Activated CD8-positive, alpha-beta memory T cell treated with anti-CD3 and anti-CD28 coated beads for 24 hours (primary cell): ENCODE measurements around the gene C6orf15.
"Not testable (repeated sequence)": the region's sequence is repeated elsewhere in the genome, so short reads cannot be mapped to it uniquely, and the experiment has no call there.

Experiments
- DNase-seq: peaks from one replicate; pipeline ENCODE4 v3.0.0-alpha.2; 2020

The C6orf15 gene

DNA sequence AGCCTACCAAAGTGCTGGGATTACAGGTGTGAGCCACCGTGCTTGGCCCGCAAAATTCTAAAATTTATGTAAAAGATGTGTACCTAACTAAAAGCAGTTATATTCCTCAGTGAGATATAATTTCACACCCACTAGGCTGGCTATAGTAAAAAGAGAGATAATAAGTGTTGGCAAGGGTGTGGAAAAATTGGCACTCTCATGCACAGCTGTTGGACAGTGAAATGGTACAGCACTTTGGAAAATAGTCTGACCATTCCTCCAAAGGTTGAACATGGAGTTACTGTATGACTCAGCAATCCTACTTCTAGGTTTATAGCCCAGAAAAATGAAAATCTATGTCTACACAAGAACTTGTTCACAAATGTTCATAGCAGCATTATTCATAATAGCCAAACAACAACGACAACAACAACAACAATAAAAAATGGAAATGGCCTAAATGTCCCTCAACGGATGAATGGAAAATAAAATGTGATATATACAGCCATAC is 13.9 kb downstream of the C6orf15 start:
- DNase-seq: no peak

- DNase-seq: no peak
Observed at GRCh38 chr6:31096656-31097055, 15.7 kb downstream of the C6orf15 start.

DNA sequence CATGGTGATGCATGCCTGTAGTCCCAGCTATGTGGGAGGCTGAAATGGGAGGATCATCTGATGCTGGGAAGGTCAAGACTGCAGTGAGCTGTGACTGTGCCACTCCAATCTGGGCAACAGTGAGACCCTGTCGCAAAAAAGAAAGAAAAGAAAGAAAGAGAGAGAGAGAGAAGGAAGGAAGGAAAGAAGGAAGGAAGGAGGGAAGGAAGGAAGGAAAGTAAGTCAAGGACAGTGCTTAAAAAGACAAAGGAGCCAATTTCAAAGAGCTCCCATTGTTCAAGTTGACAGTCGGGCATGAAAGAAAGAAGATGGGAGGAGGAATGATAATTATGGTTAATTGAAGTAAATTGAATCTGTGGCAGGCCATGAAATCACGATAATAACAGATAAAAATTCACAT is 16.2 kb downstream of the C6orf15 start:
- DNase-seq: no peak

DNA sequence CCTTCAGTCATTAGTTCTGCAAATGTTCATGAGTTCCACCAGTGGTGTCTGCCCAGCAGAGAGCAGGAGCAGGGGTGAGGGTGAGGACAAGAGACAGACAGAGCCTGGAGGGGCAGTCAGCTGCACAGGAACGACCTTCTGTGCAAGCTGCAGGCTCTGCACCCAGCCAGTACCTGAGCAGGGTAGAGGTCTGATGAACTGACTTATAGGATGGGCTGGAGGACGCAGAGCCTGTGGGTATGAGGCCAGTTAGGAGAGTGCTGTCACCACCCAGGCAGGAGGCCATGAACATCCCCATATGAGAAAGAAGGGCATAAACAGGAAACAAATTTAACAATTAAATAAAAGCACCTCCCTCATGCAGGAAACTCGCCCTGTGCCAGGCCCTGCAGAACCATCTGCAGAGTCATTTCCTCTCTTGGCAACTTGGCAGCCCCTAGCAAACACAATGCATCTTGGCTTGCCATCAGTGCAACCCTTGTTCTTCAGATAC is 17.9 kb downstream of the C6orf15 start:
- DNase-seq: peak; percentile 73

DNA sequence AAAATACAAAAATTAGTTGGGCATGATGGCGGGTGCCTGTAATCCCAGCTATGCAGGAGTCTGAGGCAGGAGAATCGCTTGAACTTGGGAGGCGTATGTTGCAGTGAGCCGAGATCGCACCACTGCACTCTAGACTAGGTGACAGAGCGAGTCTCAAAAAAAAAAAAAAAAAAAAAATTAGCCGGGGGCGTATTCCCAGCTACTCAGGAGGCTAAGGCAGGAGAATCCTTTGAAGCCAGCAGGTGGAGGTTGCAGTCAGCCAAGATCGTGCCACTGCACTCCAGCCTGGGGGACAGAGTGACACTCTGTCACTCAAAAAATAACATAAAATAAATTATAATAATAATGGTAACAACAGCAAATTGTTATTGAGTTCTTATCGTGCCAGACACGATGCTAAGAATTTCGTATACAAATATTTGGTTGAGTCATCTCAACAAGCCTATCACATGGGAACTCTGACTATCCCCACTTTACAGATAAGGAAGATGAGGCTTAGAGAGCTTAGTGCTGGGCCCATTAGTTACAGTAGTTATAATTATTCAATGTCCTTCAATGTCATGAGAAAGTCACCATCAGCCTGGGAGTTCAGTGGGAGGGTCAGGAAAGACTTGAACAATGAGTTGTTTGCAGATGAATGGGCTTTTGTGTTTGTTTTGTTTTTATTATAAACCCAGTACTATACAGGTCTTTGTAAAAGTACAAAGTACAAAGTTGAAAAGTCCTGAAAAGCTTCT is 19.4 kb downstream of the C6orf15 start:
- no peak for DNase-seq

- DNase-seq: no peak
Observed at GRCh38 chr6:31092238-31092637, 20.1 kb downstream of the C6orf15 start.

DNA sequence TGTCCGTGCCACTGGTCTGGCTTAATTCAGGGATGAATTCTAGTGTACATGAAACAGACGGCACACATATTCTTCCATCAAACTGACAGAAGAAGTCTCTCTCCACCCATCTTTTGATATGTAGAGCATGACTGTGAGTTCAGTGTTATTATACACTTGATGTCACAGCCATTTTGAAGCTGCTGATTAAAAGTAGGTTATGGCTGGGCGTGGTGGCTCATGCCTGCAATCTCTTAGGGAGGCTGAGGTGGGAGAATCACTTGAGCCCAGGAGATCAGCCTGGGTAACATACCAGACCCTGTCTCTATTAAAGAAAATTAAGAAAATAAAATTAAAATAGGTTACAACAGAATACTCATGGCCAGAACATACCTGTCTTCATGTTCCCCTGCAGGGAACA is 20.7 kb downstream of the C6orf15 start:
- DNase-seq: no peak

- DNase-seq: no peak
Observed at GRCh38 chr6:31090973-31091364, 21.4 kb downstream of the C6orf15 start.

GRCh38 chr6:31090275-31090972 is 22.0 kb downstream of the C6orf15 start:
- DNase-seq: no peak

DNA sequence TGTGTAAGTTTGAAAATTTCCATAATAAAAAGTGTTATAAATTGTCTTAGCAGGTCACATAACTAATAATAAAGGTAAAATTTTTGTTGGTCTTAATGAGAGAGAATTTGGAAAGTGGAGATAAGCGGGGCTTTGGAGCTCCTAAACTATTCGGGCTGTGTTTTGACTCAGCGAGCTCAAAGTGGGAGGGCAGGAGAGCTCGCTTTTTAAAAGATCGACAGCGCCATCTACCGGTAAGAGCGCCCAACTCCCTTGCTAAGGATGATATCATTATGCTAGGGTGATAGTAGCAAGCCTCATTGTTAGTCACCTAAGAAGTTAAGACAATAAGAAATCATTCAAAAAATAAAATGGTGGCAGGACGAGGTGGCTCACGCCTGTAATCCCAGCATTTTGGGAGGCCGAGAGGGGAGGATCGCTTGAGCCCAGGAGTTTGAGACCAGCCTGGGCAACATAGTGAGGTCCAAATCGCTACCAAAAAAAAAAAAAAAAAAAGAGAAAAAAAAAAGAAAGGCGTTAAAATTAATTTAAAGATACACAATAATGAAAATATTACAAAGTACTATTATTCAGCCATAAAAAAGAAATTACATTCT is 24.8 kb downstream of the C6orf15 start:
- DNase-seq: peak; percentile 92

DNA sequence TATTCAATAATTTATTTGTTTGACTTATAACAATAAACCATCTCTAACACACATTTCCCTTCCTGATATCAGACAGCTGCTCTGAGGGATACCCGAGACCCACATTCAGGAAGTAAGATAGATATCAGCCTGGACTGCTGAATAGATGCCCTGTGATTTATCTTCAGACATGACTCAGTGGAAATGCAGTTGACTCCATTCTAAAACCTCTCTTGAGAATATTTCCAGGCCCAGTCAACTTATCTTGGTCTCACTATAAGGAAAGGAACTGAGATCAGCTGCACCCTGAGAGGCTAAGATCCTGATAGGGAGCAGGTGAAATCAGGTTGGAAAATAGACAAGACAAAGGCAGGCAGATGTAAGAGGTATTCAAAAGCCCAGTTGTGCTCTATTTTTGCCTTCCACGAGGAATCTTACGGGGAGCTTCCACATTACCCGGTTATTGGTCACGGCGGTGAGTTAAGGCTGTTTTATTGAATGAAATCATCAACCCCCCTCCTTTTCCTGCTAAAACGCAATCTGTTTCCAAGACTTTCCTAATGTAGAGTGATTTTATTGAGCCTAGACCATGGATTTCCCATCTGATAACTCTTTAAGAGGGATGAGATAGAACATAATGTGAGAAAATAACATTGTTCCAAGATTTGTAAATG is 25.5 kb downstream of the C6orf15 start:
- no peak for DNase-seq

GRCh38 chr6:31083742-31084354 is 28.5 kb downstream of the C6orf15 start:
- peak; percentile 64 for DNase-seq

- DNase-seq: no peak
Observed at GRCh38 chr6:31081872-31082271, 30.5 kb downstream of the C6orf15 start.

DNA sequence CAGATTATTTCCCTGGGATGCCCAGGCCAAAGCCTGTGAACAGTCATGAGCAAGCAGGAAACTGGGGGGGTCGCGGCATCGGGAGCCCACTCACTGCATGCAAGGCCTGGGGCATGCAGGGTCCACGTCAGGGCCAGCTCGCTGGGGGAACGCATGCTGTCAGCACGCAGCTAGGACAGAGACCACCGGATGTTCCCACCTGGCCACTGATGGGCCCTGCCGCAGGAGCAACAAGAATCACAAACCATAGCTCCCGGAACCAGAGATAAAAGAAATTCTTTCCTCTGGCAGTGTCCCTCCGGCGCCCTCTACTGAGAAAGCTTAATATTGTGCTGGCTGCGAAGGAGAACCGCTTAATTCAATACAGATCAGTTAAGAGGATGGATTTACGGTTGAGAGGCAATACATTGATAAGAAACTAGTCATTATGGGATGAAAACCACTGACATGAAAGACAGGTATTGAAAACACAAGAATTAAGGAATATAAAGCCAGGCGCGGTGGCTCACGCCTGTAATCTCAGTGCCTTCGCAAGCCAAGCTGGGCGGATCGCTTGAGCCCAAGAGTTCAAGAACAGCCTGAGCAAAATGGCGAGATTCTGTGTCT is 32.6 kb downstream of the C6orf15 start:
- DNase-seq: peak; percentile 83

GRCh38 chr6:31076611-31077010 is 35.8 kb downstream of the C6orf15 start:
- DNase-seq: no peak

- DNase-seq: no peak
Observed at GRCh38 chr6:31075528-31075927, 36.8 kb downstream of the C6orf15 start.

DNA sequence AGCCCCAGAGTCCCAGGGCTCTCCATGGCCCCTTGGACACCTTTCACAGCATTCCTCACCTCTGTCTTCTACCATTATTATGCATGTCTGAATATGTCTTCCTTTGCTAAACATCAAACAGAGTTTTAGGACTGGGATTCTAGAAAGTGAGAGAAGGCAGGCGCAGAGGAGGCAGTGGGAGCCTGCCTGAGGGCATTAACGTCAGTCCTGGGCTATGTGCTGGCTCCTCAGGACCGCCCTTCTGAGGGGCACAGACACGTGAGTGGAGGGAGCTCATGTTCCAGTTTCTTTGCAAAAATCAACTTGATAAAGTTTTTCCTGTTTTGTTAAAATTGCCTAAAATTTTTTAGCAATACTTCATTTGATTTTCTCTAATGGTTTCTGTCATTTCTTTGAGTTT is 38.0 kb downstream of the C6orf15 start:
- no peak for DNase-seq

- no peak for DNase-seq
Observed at GRCh38 chr6:31070711-31071197, 41.6 kb downstream of the C6orf15 start.

DNA sequence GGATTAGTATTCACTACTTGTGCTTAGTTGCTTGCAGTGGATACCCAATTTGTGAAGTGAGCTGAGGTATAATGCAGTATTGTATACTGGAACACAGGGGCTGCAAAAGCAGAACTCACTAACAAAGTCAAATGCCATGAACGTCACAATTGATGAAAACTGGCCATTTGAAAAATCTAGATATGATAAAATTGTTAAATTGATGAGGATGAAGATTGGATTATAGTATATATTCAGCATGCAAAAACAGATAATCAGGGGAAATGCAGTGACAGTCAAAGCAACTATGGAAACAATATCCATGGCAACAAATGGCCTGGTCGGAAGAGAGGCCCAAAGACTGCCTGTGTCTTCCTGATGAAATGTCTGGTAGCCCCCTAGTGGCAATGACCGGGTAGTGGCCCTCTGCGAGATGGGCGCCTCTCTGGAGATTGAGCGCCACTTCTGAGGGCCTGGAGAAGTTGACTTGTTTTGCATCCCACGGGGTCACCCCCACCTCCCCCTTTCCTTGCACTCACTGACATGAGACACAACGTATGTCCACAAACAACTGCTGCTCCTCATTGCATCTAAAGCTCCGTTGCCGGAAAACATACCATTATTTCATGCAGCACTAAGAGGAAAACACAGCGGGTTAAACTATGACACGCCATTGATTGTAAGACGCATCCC is 43.6 kb downstream of the C6orf15 start:
- DNase-seq: peak; percentile 83

DNA sequence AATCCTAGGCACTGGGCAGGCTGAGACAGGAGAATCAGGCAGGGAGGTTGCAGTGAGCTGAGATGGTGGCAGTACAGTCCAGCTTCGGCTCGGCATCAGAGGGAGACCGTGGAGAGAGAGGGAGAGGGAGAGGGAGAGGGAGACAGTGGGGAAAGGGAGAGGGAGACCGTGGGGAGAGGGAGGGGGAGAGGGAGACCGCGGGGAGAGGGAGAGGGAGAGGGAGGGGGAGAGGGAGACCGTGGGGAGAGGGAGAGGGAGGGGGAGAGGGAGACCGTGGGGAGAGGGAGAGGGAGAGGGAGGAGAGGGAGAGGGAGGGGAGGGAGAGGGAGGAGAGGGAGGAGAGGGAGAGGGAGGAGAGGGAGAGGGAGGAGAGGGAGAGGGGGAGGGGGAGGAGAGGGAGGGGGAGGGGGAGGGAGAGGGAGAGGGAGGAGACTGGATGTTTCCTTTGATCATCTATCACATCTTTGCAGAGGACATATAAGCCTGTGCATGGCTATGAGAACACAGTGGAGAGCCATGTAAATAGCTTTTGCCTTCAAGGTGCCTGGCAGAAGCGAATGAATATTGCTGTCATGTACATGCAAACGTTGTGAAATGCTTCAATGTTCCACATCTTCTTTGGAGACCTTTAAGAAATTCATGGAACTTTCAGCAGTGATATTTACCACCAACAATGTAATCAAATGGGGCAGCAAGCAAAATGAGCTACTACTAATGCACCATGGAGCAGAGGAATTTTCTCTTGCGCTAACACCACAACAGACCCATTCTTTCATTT is 44.3 kb downstream of the C6orf15 start:
- not testable (repeated sequence) for DNase-seq

DNA sequence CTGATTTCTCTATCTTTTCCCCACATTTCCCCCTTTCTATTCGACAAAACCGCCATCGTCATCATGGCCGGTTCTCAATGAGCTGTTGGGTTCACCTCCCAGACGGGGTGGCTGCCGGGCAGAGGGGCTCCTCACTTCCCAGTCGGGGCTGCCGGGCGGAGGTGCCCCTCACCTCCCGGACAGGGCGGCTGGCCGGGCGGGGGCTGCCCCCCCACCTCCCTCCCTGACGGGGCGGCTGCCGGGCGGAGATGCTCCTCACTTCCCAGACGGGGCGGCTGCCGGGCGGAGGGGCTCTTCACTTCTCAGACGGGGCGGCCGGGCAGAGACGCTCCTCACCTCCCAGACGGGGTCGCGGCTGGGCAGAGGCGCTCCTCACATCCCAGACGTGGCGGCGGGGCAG is 45.3 kb downstream of the C6orf15 start:
- not testable (repeated sequence) for DNase-seq
